GM03348 (cell line): ENCODE data around the gene PDIA3.
"Not testable (repeated sequence)": the region's sequence is repeated elsewhere in the genome, so short reads cannot be mapped to it uniquely, and the experiment has no call there.

Experiments
- DNase-seq: peaks from one replicate; pipeline ENCODE4 v3.0.0; 2012; ENCODE audit warnings: low spot score

PDIA3 gene

DNA sequence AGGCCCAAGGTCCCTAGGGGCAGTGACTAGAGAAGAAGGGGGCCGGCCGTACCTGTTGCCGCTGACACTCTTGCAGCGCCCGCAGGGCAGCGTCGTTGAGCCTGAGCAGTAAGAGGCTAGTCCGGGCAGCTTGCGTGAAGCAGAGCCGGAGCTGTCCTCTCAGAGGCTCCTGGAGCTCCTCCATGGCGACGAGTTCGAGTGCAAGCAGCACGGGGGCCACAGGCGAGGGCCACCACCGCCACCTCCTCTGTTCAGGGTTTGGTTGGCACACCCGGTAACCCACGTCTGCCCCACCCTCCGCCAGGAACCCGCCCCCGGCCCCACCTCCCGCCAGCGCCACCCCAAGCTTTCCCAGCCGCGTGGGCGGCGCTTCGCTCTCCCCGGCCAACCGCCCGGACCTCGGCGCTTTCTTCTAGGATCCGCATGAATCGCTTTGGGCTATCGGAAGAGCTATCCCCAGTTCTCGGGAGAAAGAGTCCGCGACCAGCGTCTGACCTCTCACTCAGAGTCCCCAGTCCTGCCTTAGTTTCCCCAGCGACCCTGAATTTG lies 30.6 kb downstream of the PDIA3 start, which contains the start of gene ELL3:
Gene ELL3 (minus strand): TSS at position 249 of the 549 bp plus-strand sequence. CDS start 65 bp downstream, at position 184.
- peak; percentile 90 for DNase-seq

DNA sequence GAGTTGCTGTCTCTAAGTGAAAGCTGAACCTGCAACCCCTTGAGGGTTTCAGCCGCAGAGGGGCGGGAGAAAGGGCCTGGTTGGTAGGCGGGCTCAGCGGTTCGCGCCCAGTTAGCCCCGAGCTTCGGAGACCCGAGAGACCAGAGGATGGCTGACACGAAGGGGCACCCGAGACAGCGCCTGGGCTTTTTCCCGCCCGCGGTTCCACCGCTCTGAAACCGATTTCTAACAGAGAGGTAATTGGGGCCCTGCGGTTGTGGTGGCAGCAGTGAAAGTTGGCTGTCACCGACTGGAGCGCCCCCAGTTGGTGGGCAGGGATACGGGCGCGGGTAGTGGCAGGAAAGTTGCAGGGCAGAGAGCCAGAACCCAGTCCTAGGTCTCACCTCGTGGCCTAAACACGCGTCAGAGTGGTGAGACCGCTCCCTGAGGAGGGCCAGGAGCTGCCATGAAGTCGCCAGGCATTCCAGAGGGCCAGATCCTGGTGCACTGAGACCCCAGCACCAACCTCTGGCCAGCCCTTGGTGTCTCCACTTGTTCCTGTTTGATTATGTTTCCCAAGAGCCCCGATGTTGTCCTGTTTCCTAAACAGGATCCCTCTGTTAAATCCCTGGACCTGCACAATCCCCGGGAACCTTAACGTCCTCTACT lies 31.2 kb downstream of the PDIA3 start:
- peak; percentile 85 for DNase-seq

DNA sequence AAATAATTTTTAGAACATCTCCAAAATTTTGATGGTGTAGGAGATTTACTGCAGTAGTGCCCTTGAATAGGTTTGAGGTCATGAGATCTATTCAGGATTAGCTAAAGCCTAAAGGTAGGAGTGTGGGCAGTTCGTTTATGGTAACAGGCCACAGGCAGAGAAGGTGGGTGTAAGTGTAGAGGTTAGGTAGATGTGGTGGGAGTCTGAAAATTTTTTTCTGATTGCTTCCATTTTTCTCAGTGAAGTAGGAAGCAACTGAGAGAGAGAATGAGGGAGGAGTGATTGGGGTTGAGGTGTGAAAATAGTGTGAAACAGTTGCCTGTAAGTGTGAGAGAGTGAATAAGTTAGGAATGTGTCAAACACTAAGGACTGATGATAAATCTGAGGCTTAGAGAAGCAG lies 32.8 kb downstream of the PDIA3 start:
- DNase-seq: no peak

DNA sequence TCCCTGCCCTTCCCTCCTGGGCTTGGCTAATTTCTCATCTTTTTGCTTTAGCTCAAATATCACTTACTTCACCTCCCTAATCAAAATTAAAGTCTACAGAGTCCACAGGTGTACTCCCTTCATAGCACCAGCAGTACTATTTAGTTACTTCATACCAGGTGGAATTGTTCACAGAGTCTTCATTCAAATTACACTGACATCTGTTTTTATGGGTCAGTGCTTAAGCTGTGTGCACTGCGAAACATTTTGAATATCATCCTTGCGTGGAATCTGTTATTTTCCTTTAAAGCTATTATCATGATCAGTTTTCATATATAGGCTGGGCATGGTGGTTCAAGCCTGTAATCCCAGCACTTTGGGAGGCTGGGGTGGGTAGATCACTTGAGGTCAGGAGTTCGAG lies 43.2 kb downstream of the PDIA3 start:
- DNase-seq: no peak

DNA sequence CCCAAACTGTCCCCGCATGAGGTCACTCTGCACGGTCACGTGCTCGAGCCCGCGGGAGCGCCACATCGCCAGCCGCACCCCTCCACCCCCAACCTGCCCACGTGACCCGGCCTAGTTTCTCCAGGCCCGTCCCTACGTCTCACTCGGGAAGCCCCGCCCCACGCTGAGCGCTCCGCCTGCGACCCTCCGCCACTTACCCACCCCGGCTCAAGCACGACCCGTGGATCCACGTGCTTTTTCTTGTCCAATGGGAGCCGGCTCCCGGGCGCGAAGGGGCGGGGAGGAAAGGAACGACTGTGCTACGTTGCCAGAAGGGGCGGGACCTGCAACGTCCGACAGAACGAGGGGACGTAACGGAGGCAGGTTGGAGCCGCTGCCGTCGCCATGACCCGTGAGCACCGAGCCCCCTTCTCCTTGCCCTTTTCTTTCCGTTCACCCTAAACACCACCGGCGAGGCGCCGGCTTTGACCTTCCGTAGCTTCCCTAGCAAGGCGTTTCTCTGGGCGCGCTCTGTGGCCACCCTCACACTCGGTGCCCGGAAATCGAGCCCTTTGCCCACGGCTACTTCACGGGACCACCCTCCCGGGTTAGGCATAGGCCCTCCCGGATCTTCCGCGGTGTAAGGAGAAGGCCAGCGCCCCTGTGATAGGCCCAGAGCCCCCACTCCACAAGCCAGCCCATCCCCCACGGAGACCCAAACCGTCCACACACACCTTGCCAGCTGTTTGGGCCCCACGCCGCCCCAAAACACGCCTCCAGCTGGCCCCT lies 45.9 kb downstream of the PDIA3 start, which contains the start of gene SERF2:
Gene SERF2 (plus strand): TSS at position 328 of the 768 bp plus-strand sequence. CDS start 57 bp downstream, at position 385.
- DNase-seq: peak; percentile 100

DNA sequence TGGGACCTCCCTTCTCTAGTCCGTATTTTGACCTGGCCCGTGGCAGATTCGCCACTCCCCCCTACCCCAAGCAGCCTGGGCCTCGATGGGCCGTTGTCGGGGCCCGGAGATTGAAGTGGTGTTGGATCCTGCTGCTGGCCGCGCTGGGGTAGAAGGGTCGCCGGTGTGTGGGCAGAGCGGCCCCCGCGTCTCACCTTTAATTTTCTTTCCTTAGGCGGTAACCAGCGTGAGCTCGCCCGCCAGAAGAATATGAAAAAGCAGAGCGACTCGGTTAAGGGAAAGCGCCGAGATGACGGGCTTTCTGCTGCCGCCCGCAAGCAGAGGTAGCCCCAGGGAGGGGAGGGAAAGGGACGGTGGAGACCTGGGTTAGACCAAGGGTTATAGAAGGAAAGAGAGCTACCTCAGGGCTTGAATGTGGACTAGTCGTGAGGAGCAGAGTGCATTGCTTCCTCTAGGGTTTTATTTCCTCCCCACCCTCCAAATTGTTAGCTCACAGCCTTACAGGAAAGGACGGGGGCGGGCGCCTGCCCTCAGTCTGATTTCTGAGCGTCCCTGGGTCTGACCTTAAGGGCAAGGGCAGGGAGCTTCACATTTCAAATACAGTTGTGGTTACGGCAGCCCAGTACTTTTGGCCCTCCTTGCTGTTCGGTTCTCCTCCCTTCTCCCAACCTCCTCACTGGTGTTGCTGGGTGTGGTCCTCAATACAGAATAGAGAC lies 46.7 kb downstream of the PDIA3 start:
- peak; percentile 67 for DNase-seq

DNA sequence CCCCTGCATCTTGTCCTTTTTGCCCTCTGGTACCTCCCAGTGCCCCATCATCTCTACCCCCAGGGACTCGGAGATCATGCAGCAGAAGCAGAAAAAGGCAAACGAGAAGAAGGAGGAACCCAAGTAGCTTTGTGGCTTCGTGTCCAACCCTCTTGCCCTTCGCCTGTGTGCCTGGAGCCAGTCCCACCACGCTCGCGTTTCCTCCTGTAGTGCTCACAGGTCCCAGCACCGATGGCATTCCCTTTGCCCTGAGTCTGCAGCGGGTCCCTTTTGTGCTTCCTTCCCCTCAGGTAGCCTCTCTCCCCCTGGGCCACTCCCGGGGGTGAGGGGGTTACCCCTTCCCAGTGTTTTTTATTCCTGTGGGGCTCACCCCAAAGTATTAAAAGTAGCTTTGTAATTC lies 47.4 kb downstream of the PDIA3 start:
- DNase-seq: no peak

DNA sequence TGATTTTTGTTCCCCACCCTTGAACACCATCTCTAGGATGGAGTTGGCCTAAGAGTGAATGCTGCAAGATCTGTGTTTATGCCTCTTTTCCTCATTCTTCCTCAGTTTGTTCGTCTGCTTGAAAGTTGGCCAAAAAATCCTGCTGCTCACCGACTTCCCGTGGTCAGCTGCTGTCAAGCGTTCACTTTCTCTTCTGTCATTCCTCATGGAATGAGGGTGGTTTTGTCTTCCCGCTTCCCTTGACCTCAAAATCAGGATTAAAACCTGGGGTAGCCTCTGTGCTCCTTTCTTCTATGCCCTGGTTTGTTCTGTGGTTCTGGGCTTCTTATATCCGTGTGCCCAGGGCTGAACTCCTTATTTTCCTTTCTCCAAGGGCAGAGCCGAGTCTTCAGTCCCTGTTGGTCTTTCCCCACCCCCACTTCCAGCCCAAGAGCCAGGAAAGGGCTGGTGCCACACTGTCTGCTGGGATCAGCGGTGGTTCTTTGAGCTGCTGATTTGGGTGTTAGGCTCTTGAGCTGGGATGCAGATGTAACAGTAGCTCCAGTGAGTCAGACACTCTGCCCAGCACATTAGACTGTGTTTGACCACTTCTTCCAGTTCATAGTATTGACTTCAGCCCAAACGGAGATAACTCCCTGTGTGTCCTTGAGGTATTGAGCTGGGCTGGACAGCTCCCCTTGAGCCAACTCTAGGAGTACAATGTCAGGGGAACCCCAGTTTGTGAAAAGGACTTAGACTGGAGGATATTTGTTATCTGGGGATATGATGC lies 48.2 kb downstream of the PDIA3 start:
- DNase-seq: no peak

DNA sequence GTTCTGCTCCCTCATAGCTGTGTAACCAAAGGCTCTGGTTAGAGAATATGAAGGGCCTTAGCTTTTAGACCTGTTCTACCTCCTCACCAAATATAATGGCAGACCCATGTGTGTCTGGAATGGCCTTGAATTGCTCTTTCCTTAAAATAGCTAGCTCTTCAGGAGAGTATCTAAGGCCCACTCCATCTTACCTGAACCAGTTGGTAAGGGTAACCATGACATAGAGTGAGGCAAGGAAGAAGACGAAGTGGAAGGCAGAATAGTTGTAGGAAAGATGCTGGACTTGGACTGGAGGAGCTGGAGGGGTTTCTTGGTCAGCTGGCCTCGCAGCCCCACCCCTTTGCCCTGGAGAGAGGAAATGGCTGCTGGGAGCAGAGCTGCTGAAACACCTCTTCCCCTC lies 49.0 kb downstream of the PDIA3 start:
- no peak for DNase-seq

DNA sequence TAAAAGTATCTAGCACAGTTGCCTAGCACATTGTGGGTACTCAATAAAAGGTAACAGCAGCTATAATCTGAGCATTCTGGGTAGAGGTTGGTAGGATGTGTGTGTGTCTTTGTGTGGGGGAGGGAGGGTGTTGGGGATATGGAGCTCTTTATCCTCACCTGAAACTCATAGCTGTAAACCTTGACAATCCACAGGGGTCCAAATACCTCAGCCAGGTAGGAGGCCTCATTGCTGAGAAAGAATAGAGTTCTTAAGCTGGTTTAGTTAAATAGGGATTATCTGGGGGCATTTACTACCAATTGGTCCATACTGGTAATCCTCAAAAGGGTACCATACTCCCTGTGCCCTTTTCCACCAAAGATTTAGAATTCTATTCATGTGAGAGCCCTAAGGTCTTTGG lies 49.8 kb downstream of the PDIA3 start:
- no peak for DNase-seq

DNA sequence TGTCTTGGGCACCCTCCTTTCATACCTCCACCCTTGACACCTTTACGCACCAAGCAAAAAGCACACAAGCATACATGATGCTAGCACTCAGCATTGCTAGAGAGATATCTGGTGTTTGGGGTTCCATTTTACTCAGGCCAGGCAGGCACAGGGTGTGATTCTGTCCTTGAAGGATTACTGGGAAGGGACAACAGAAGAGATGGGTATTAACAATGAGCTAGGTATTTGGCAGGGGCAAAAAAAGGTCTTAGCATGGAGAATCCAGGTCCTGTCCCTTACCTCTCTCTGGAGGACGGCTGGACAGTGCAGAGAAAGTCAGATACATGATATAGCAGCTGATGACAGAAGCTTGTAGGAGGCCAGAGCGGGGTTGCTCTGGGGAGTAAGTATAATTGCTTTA lies 50.3 kb downstream of the PDIA3 start:
- no peak for DNase-seq

DNA sequence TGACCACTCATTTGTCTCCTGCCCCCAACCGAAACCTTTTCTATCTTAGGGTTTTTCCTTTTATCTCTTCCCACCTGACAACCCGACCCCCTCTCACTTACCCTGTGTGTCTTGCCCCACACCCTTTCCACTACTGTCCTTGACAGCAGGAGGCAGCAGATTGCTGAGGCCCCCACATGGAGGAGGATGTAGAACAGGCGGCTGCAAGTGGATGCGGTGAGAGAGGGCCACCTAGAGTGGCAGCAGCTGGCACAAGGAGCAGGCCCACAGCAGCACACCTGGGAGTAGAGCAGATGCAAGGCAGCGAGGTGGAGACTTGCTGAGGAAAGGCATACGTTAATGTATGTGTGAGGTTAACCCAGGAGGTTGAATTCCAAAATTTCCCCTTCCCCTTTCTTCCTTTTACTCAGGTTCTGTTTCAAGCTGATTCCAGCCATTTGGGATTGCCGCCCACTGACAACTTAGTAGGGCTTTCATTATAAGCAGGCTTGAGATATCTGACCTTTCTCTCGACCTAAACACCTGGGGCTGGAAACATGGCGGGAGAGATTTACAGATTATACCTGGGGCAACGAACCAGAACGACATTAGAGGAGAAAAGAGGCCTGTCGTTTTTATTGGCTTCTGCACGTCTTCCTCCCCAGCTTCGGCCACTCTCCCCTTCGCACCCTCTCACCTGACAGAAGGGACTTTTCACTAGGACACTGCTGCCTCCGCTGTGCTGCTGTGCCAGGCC lies 53.1 kb downstream of the PDIA3 start:
- no peak for DNase-seq

DNA sequence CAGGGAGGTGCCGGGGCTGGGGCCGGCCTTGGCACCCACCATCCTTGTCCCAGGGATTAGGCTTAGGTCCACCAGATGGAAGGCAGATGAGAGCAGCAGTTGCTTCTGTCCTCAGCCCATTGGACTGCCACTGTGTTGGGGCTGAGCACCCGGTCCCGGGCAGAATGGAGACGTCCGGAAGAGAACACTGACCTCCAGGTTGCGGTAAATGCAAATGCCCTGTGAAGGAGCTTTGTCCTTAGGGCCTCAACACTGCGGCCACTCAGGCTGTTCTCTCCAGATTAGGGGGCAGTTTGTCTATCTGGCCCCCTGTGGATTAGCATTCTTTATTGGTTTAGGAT lies 53.7 kb downstream of the PDIA3 start, which contains the start of gene SERINC4:
Gene SERINC4 (minus strand): TSS at position 276 of the 341 bp plus-strand sequence. CDS start 234 bp downstream, at position 42.
- DNase-seq: no peak

DNA sequence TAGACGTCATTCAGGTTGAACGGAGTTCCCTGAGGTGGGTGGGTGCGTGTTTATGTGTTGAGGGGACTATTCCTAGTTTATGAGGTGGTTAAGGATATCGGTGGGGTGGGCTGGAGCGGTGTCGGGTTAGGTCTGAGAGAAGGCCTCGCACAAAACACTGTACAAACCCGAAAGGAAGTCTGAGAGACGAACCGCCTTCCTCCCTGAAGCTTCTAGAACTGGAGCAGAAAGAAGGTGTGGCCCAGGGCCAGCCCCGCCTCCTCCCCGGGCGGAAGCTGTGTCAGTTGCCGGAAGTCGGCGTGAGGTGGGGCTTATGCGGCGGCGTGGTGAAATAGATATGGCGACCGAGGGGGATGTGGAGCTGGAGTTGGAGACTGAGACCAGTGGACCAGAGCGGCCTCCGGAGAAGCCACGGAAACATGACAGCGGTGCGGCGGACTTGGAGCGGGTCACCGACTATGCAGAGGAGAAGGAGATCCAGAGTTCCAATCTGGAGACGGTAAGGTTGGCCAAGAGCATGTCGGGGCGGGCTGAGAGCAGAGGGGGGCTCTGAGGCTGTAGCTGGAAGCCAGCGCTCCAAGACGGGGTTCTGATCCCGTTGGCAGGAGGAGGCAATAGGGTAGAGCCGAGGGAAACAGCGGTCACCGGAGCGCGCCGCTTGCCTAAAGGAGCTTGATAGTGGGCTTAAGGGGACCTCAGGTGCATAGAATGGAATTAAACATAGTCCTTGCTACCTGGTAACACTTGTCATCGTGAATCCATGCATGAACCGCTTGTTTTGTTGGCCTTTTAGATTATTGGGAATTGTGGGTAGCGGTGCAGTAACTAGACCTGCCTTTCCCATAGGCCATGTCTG lies 54.3 kb downstream of the PDIA3 start, which contains the start of gene HYPK:
Gene HYPK (plus strand): TSS at position 314 of the 856 bp plus-strand sequence. CDS start 24 bp downstream, at position 338.
- peak; percentile 93 for DNase-seq

DNA sequence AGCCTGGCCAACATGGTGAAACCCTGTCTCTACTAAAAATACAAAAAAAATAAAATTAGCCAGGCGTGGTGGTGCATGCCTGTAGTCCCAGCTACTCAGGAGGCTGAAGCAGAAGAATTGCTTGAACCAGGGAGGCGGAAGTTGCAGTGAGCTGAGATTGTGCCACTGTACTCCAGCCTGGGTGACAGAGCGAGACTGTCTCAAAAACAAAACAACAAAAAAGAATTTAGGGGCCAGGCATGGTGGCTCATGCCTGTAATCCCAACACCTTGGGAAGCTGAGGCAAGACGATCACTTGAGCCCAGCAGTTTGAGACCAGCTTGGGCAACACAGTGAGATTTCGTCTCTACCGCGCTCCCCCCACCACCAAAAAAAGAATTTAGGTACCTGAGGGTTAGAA lies 56.4 kb downstream of the PDIA3 start:
- not testable (repeated sequence) for DNase-seq

DNA sequence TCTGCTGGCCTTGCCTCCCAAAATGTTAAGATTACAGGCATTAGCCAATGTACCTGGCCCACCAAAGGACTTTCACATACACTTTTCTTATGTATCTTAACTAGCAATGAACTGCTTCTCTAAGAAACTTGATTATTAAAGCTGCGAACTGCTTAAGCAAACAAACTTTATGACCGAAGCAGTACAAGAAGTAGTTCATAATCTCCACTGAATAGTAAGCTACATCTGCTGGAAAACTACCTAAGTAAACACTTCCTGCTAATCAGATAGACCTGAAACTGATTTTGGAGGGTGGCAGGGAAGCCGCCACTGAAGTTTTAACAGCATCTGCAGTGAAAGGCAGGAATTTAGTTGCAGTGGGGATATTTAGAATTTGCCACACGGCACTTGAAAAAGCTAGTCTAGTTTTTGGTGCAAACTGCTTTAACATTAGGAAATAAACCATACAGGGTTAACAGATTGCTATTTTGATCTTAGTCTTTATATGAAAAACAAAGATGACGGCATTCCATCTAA lies 62.3 kb downstream of the PDIA3 start:
- no peak for DNase-seq

DNA sequence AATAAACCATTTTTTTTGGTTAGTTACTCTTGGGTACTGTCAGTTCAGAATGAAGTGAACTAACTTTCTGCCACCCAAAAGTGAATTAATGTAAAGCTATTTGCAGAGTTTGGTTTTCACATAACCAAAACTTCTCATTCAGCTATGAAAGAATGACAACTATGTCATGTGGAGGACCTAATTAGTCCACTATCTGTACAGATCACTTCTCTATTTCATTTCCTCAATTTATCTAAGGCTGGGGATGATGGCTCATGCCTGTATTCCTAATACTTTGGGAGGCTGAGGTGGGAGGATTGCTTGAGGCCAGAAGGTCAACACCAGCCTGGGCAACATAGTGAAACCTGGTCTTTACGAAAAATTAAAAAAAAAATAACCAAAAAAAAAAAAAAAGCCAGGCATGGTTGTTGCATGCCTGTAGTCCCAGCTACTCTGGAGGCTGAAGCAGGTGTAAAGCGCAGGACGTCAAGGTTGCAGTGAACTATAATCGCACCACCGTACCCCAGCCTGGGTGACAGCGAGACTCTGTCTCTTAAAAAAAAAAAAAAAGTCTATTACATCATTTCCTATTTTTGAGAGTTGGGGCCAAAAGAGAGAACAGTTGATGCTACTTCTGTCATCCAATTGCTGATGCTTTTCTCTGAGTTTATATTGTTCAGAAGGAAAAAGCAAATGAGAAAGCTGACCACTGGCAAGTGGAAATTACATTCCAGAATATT lies 62.9 kb downstream of the PDIA3 start:
- no peak for DNase-seq

DNA sequence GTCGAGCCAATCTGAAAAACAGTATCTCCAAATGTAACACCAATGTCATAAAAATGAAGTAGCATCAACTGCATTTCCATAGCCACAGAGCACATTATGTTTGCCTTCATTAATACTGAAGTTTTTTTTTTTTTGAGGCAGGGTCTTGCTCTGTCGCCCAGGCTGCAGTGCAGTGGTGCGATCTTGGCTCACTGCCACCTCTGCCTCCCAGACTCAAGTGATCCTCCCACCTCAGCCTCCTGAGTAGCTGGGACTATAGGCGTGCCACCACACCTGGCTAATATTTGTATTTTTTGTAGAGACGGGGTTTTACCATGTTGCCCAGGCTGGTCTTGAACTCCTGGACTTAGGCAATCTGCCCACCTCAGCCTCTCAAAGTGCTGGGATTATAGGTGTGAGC lies 68.8 kb downstream of the PDIA3 start:
- not testable (repeated sequence) for DNase-seq

DNA sequence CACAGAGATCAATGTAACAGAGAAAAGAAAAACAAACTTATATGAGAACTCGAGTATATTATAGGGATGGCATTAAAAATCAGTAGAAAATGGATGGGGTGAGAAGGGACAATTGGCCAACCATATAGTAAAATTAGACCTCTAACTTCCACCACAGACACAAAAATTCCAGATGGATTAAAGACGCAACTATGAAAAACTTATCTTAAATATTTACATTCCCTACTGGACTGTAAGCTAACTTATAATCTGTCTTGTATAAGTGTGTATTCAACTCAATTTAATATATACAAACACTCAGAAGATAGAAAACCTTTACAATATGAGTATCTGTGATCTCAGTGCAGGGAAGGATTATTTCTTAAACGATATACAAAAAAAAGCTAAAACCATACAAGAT lies 75.3 kb downstream of the PDIA3 start:
- no peak for DNase-seq
